Neural progenitor cell (in vitro differentiated cells): ENCODE results near the gene PKNOX2. TPM values are rescaled to one million over a fixed set of nuclear protein-coding genes. Genes with fewer than 3 reads are reported as not detected.

Source experiments
- DNase-seq: peaks from one replicate; pipeline ENCODE4 v3.0.0-alpha.2; 2016; ENCODE audit warnings: low spot score
- H2AFZ ChIP-seq: fragments of 200-600 bp; sonication (generic); replicated peaks from 2 replicates; pipeline ENCODE4 v1.6.1; 2016; ENCODE audit warnings: antibody characterized with exemption
- H3F3A ChIP-seq: fragments of 200-600 bp; sonication (generic); 2 replicates; pipeline ENCODE4 v1.6.1; 2016; ENCODE audit warnings: antibody characterized with exemption, low read depth
- H3K27ac ChIP-seq: fragments of 200-600 bp; sonication (generic); 2 replicates; pipeline ENCODE4 v1.5.1; 2016; ENCODE audit warnings: mild to moderate bottlenecking
- H3K27me3 ChIP-seq: fragments of 200-600 bp; sonication (generic); 2 replicates; pipeline ENCODE4 v1.6.1; 2016; ENCODE audit warnings: mild to moderate bottlenecking, moderate library complexity
- H3K36me3 ChIP-seq: fragments of 200-600 bp; sonication (generic); 2 replicates; pipeline ENCODE4 v1.5.1; 2016
- H3K4me1 ChIP-seq: fragments of 200-600 bp; sonication (generic); 2 replicates; pipeline ENCODE4 v1.6.1; 2016; ENCODE audit warnings: mixed run types
- H3K4me2 ChIP-seq: fragments of 200-600 bp; sonication (generic); 2 replicates; pipeline ENCODE4 v1.6.1; 2016
- H3K4me3 ChIP-seq: fragments of 200-600 bp; sonication (generic); 2 replicates; pipeline ENCODE4 v1.5.1; 2016
- H3K79me2 ChIP-seq: fragments of 200-600 bp; sonication (generic); 2 replicates; pipeline ENCODE4 v1.6.1; 2016; ENCODE audit warnings: low read depth
- H3K9ac ChIP-seq: fragments of 200-600 bp; sonication (generic); 2 replicates; pipeline ENCODE4 v1.6.1; 2016
- H3K9me3 ChIP-seq: fragments of 200-600 bp; sonication (generic); 2 replicates; pipeline ENCODE4 v1.5.1; 2016; ENCODE audit warnings: low read depth
- H4K20me1 ChIP-seq: fragments of 200-600 bp; sonication (generic); 2 replicates; pipeline ENCODE4 v1.6.1; 2016; ENCODE audit warnings: low read depth
- H3K27ac Mint-ChIP-seq: 3 replicates; pipeline ENCODE4 v1.8.0; 2021; ENCODE audit warnings: mixed read lengths
- H3K27me3 Mint-ChIP-seq: 2 replicates; pipeline ENCODE4 v1.8.0; 2022; ENCODE audit warnings: low read depth, mild to moderate bottlenecking, inconsistent platforms, moderate library complexity, mixed read lengths; ENCODE audit not compliant: insufficient read depth
- H3K36me3 Mint-ChIP-seq: 3 replicates; pipeline ENCODE4 v1.8.0; 2021; ENCODE audit warnings: mixed read lengths
- H3K4me1 Mint-ChIP-seq: 3 replicates; pipeline ENCODE4 v1.8.0; 2021; ENCODE audit warnings: mixed read lengths
- H3K4me3 Mint-ChIP-seq: 3 replicates; pipeline ENCODE4 v1.8.0; 2021; ENCODE audit warnings: mild to moderate bottlenecking, moderate library complexity, mixed read lengths
- H3K9me3 Mint-ChIP-seq: 3 replicates; pipeline ENCODE4 v1.8.0; 2020; ENCODE audit warnings: mixed read lengths
- CTCF ChIP-seq: fragments of 200-600 bp; sonication (generic); IDR thresholded peaks from 2 replicates; pipeline ENCODE4 v1.5.1; 2017; ENCODE audit warnings: antibody characterized with exemption, mild to moderate bottlenecking
- EZH2 ChIP-seq: fragments of 200-600 bp; sonication (generic); IDR thresholded peaks from 2 replicates; pipeline ENCODE4 v1.6.1; 2017; ENCODE audit warnings: antibody characterized with exemption, mild to moderate bottlenecking, moderate library complexity
- EZH2phosphoT487 ChIP-seq: fragments of 200-600 bp; sonication (generic); IDR thresholded peaks from 2 replicates; pipeline ENCODE4 v1.6.1; 2017; ENCODE audit warnings: antibody characterized with exemption
- total RNA-seq: library from RNA; depleted of rRNA; stranded (reverse); fragments of >200 nt; gene quantifications from 2 replicates; pipeline ENCODE4 v1.2.3, GENCODE V29; 2015; ENCODE audit warnings: low replicate concordance

The PKNOX2 gene
- total RNA-seq, 1 donor from 2014 or later, result 4.3 TPM

- H3K4me2 ChIP-seq, result no peak overlapping the region
- H3K4me1 Mint-ChIP-seq, result peaks cover 46% of the 10 kb centered on the region
- no peak for DNase-seq
- no peaks in the 10 kb centered on the region for H3K79me2 ChIP-seq
- H3F3A ChIP-seq, result no peaks in the 10 kb centered on the region
- H3K27me3 Mint-ChIP-seq, result peaks cover 4% of the 10 kb centered on the region
- H3K27ac Mint-ChIP-seq, result no peak overlapping the region
- no peaks in the 10 kb centered on the region for H3K9me3 ChIP-seq
- no peaks in the 10 kb centered on the region for H3K9me3 Mint-ChIP-seq
- H3K4me1 ChIP-seq, result peaks cover 18% of the 10 kb centered on the region
- H3K4me3 ChIP-seq, result no peak overlapping the region
- H3K27ac ChIP-seq, result no peak overlapping the region
- no peak overlapping the region for H3K9ac ChIP-seq
- H3K36me3 Mint-ChIP-seq, result peaks cover 38% of the 10 kb centered on the region
- no peak for TF ChIP-seq EZH2phosphoT487
- no peak for TF ChIP-seq CTCF
- no peak for TF ChIP-seq EZH2
- no peak overlapping the region for H3K4me3 Mint-ChIP-seq
- H4K20me1 ChIP-seq, result no peaks in the 10 kb centered on the region
- no peaks in the 10 kb centered on the region for H3K36me3 ChIP-seq
- H3K27me3 ChIP-seq, result no peaks in the 10 kb centered on the region
- H2AFZ ChIP-seq, result no peak overlapping the region
Observed at GRCh38 chr11:125290263-125290662, 125.7 kb downstream of the PKNOX2 start.

- peaks cover 10% of the 10 kb centered on the region for H3K4me1 ChIP-seq
- no peaks in the 10 kb centered on the region for H3K79me2 ChIP-seq
- H3K4me3 ChIP-seq, result no peak overlapping the region
- Mint-ChIP-seq H3K4me3 (no peak overlapping the region), H3K27me3 (peaks cover 4% of the 10 kb centered on the region), H3K4me1 (peaks cover 37% of the 10 kb centered on the region), H3K9me3 (no peaks in the 10 kb centered on the region), H3K36me3 (peaks cover 46% of the 10 kb centered on the region), H3K27ac (no peak overlapping the region)
- no peaks in the 10 kb centered on the region for H3K9me3 ChIP-seq
- no peak overlapping the region for H3K4me2 ChIP-seq
- H2AFZ ChIP-seq, result no peak overlapping the region
- no peaks in the 10 kb centered on the region for H3K27me3 ChIP-seq
- no peak overlapping the region for H3K9ac ChIP-seq
- no peaks in the 10 kb centered on the region for H4K20me1 ChIP-seq
- TF ChIP-seq EZH2phosphoT487 (no peak), CTCF (no peak), EZH2 (no peak)
- no peak overlapping the region for H3K27ac ChIP-seq
- H3K36me3 ChIP-seq, result no peaks in the 10 kb centered on the region
- DNase-seq, result no peak
- no peaks in the 10 kb centered on the region for H3F3A ChIP-seq
Observed at GRCh38 chr11:125292100-125292499, 127.5 kb downstream of the PKNOX2 start.

- peaks cover 4% of the 10 kb centered on the region for H3K27me3 Mint-ChIP-seq
- Histone ChIP-seq H3K4me1 (no peaks in the 10 kb centered on the region), H4K20me1 (no peaks in the 10 kb centered on the region), H3K27me3 (no peaks in the 10 kb centered on the region), H3K9ac (no peak overlapping the region), H3K4me2 (no peak overlapping the region), H3K27ac (no peak overlapping the region), H3K4me3 (no peak overlapping the region), H3K79me2 (no peaks in the 10 kb centered on the region), H3K9me3 (no peaks in the 10 kb centered on the region), H3F3A (no peaks in the 10 kb centered on the region), H2AFZ (no peak overlapping the region), H3K36me3 (no peaks in the 10 kb centered on the region)
- no peak overlapping the region for H3K27ac Mint-ChIP-seq
- H3K4me1 Mint-ChIP-seq, result peaks cover 25% of the 10 kb centered on the region
- TF ChIP-seq EZH2phosphoT487 (no peak), CTCF (no peak), EZH2 (no peak)
- no peak for DNase-seq
- H3K36me3 Mint-ChIP-seq, result peaks cover 53% of the 10 kb centered on the region
- no peak overlapping the region for H3K4me3 Mint-ChIP-seq
- no peaks in the 10 kb centered on the region for H3K9me3 Mint-ChIP-seq
Observed at GRCh38 chr11:125293596-125293995, 129.0 kb downstream of the PKNOX2 start.

- H3K27ac Mint-ChIP-seq, result no peak overlapping the region
- no peak overlapping the region for H3K4me2 ChIP-seq
- H3K4me3 Mint-ChIP-seq, result no peak overlapping the region
Observed at GRCh38 chr11:125295931-125296330, 131.4 kb downstream of the PKNOX2 start.

More at GRCh38 chr11:125295931-125296330, 131.4 kb downstream of the PKNOX2 start:
- Histone ChIP-seq H3F3A (no peaks in the 10 kb centered on the region), H3K79me2 (no peaks in the 10 kb centered on the region), H4K20me1 (no peaks in the 10 kb centered on the region), H3K9ac (no peak overlapping the region), H3K27me3 (no peaks in the 10 kb centered on the region), H3K9me3 (no peaks in the 10 kb centered on the region), H3K36me3 (no peaks in the 10 kb centered on the region), H3K27ac (no peak overlapping the region), H3K4me3 (no peak overlapping the region), H3K4me1 (no peaks in the 10 kb centered on the region), H2AFZ (no peak overlapping the region)
- peaks cover 21% of the 10 kb centered on the region for H3K4me1 Mint-ChIP-seq
- H3K27me3 Mint-ChIP-seq, result peaks cover 4% of the 10 kb centered on the region
- no peaks in the 10 kb centered on the region for H3K9me3 Mint-ChIP-seq
- peaks cover 47% of the 10 kb centered on the region for H3K36me3 Mint-ChIP-seq
- DNase-seq, result no peak
- TF ChIP-seq EZH2 (no peak), CTCF (no peak), EZH2phosphoT487 (no peak)
